ENCODE results near the gene NEXMIF.
"Not testable (repeated sequence)": the region's sequence is repeated elsewhere in the genome, so short reads cannot be mapped to it uniquely, and the experiment has no call there.

NEXMIF gene

DNA sequence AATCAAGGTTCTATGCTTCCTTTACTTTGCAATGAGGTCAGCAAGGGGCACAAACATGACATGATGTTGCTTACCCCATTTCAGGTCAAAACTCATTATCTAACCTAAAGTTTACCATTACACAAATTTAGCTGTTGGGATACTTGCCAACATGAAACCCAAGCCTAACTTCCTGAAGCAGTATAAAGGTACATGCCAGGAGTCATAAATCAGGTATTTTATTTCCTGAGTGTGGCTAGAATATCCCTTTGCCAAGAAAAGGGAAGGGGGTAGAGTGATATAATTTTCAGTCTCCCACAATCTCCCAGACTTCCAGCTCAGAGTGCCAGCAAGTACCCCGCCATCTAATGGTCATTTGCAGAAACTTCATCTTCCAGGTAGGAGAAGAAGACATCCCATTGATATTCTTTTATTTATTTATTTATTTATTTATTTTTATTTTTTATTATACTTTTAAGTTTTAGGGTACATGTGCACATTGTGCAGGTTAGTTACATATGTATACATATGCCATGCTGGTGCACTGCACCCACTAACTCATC lies 136.6 kb downstream of the NEXMIF start:
- DNase-seq, result no peak

GRCh38 chrX:74784629-74785028 lies 140.6 kb downstream of the NEXMIF start:
- DNase-seq, result no peak

DNA sequence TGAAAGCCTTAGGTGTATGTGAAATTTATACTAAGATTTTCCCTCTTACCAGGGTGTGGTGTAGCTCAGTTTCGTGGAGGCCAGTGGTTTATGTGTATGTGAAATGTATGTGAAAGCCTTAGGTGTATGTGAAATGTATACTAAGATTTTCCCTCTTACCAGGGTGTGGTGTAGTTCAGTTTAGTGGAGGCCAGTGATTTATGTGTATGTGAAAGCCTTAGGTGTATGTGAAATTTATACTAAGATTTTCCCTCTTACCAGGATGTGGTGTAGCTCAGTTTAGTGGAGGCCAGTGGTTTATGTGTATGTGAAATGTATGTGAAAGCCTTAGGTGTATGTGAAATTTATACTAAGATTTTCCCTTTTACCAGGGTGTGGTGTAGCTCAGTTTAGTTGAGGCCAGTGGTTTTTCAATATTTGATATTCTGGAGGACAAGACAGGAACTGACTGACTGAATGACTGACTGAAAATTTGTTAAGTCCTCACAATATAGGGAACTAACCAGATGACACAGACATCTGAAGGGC lies 143.7 kb downstream of the NEXMIF start:
- no peak for DNase-seq

DNA sequence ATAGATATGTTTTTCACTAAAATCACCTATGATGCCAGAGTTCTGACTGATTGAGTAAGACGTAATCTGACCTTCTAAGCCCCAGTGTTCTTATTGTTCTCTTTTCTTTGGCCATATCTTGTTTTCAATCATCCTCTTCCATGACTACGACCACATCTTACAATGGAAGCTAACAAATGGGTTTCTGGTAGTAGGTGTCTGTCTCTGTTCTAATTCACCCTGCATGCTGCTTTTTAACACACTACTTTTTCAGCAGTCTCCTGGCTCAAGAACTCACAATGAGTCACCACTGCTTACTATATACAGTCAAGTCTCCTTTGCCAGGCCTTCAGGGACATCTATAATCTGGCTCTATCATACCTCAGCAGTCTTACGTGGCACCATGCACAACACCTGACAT lies 146.1 kb downstream of the NEXMIF start:
- no peak for DNase-seq

GRCh38 chrX:74774988-74775387 lies 150.3 kb downstream of the NEXMIF start:
- DNase-seq, result no peak

DNA sequence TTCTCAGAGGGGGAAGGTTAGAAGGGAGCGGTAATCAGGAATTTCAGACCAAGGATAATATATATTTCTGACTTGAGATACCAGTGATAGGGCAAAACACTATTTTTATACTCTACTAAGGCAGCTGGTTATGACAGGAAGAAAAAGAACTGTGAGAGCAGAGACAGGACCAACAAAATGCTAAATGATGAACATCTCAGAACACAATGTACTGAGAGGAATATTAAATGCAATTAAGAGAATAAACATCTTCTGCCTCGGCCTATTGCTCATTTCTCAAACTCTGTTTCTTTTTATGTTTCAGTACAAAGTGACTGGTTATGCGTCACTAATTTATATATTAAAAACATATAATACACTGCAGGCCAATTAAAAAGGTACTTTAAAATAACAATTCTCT lies 188.8 kb downstream of the NEXMIF start:
- DNase-seq, result no peak

DNA sequence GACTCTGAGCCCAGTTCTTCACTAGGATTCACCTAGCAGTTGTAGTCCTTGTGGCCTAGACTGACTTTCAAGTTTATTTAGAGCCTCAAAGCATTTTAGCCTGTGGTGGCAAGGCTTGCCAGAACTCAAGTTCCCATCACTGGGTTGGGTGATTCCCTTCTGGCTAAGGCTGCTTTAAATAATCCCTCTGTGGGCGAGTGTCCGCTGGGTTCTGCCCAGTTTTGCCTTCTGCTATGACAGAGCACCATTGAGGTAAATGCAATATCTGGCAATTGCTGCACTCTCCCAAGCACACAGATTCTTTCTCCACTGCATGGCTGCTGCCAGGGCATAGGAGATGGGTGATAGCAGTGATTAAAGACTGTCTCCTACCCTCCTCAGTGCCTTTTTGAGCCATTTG lies 220.0 kb downstream of the NEXMIF start:
- no peak for DNase-seq

DNA sequence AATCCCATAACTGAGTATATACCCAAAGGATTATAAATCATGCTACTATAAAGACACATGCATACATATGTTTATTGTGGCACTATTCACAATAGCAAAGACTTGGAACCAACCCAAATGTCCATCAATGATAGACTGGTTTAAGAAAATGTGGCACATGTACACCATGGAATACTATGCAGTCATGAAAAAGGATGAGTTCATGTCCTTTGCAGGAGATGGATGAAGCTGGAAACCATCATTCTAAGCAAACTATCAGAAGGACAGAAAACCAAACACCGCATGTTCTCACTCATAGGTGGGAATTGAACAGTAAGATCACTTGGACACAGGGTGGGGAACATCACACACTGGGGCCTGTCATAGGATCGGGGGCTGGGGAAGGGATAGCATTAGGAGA lies 223.9 kb downstream of the NEXMIF start:
- DNase-seq, result not testable (repeated sequence)

DNA sequence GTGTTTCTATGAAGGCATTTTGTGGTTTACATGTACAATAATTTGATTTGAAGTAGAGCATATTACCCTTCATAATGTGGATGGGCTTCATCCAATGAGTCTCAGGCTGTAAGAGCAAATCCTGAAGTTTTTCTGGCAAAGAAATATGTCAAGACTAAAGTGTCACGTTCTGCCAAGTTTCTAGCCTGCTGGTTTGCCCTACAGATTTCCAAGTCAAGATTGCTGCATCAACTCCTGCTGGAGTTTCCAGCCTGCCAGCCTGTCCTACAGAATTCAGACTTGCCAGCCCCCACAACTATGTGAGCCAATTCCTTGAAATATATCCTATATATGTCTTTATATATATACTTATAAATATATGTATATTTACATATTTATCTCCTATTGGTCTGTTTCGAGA lies 240.8 kb downstream of the NEXMIF start:
- DNase-seq, result no peak
